ENCODE measurements around the gene PPM1H.

Gene PPM1H

GRCh38 chr12:62789851-62790250 lies 145.1 kb downstream of the PPM1H start:
- no peak for DNase-seq

DNA sequence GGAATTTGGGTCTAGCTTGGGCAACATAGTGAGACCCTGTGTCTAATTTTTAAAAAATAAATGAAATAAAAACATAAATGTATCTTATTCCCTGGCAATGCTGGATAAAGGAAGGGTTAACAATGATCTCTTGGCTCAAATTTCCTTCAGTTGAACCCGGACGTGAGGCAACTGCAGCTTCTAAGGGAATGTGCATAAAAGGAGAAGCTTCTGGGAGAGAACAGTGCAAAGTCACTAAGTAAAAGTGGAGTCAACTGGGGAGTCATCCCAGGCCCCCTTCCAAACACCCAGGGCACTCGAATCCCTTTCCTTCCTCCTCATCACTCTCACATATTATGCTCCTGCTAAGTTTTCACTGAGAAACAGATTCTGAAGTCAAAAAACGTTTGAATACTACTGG lies 147.3 kb downstream of the PPM1H start:
- no peak for DNase-seq

GRCh38 chr12:62787023-62787422 lies 147.9 kb downstream of the PPM1H start:
- no peak for DNase-seq

- no peak for DNase-seq
These were observed 148.9 kb downstream of the PPM1H start for GRCh38 chr12:62785941-62786559.

GRCh38 chr12:62784576-62784975 lies 150.4 kb downstream of the PPM1H start:
- DNase-seq = no peak

- DNase-seq = no peak
These were observed 151.1 kb downstream of the PPM1H start for GRCh38 chr12:62783881-62784280.

DNA sequence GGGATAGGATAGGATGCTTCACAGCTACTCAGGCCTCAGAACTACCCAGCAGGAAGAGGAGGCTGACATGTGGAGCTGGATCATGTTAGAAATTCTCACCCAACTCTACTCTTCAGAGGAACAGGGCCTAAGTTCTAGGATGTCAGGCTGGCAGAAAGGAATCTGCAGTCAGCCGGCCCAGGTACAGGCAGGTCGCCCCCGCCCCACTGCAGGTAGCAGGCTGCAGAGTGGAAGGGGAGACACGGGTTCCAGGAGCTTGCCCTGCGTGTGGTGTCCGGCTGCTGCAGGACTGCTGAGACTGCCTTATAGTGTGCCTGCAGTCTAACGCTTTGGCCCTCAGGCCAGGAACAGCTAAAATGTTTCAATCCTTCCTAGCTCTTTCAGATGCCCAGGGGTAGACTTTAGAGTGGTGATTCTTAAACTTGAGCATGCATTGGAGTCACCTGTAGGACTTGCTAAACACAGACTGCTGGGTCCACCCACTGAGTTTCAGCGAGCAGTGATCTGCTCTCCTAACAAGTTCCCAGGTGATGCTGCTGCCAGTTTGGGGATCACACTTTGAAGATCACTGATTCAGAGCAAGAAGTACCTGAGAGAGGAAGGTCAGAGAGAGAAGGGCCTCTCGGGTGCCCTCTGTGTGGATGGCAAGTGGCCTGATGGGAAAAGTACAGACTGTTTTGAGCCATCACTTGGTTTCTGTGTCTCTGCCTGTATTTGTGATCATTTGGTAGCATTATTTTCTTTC lies 153.6 kb downstream of the PPM1H start:
- DNase-seq = no peak

DNA sequence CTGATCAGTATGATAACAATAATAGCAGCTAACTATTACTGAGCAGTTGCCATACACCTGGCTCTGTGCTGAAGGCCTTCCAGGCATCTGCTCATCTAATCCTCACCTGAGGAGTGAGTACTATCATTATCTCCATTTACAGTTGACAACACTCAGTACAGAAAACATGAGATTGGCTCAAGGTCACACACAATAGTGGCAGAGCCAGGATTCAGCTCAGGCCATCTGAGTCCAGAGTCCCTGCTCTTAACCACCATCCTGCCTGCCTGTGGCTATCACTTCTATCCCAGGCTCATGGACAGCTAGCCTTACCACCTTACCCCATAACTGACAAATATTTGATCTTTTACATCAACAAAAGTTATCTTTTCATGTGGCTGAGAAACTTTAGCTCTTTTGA lies 155.5 kb downstream of the PPM1H start:
- DNase-seq = no peak

DNA sequence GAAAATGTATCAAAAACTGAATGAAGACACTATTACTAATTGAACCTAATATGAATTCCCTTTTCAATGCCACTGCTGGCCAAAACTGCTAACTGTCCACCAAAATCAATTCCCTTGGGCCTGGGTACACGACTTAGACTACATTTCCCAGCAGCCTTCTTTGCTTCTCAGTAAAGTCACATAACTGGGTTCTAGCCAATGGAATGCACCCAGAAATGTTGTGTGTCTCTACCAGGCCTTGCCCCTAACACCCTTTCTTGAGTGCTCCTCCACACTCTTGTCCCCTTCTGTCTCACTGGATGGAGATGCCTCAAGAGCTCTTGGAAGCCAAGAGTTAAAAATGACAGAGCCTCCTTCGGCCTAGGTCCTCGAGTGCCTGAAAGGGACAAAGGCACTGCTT lies 156.8 kb downstream of the PPM1H start:
- no peak for DNase-seq

- no peak for DNase-seq
These were observed 158.0 kb downstream of the PPM1H start for GRCh38 chr12:62776997-62777396.

DNA sequence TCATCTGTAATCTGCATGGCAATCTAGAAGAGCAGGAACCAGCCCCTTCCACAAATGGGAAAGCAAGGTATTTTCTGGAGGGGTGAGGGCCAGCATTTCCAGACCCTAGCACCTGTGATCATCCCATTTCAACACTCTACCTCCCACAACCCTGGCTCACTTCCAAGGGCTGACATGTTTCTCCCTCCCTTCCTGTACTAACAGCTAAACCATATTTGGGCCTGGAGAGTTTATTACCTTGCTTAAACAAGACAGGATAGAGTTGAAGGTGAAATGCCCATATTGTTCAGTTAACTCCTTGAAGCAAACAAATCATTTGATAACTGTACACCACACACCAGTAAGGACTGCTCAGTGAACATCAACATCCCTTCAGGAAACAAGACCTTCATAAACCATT lies 158.4 kb downstream of the PPM1H start:
- DNase-seq = no peak

- no peak for DNase-seq
These were observed 160.2 kb downstream of the PPM1H start for GRCh38 chr12:62774794-62775193.

- DNase-seq = no peak
These were observed 162.5 kb downstream of the PPM1H start for GRCh38 chr12:62772416-62772955.

GRCh38 chr12:62771828-62772227 lies 163.1 kb downstream of the PPM1H start:
- no peak for DNase-seq

DNA sequence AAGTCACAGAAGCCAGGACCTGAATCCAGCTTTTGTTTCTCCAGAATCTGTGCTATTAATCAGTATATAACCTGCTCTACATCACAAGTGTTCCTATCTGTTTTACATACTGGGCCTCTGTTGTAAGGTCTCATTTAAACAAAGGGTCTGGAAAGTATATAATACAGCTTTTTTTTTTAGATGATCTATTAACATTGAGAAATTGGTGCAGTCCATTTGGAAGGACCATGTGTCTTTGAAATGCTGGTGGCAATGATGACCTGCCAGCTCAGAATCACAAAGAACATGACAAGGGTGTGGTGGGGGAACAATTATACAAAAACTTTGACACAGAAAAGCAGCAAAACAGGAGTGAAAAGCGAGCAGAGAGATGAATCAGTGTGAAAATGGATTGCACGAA lies 164.6 kb downstream of the PPM1H start:
- no peak for DNase-seq

GRCh38 chr12:62769076-62769619 lies 165.8 kb downstream of the PPM1H start:
- DNase-seq = no peak

DNA sequence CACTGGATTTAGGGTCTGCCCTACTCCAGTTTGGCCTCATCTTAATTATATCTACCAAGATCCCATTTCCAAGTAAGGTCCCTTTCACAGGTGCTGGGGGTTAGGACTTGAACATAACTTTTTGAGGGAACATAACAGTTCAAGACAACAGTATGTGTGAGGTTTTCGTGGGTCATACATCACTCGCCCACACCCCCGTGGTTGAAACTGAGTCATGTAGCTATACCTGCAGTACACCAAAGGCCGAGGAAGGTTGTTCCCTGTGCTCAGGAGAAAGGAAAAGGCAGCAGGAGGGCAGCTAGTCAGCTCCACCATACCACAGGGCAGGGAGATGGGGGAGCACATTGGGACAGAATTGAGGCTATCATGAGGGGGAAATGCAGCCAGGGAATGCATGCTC lies 167.0 kb downstream of the PPM1H start:
- DNase-seq = no peak

- no peak for DNase-seq
These were observed 167.5 kb downstream of the PPM1H start for GRCh38 chr12:62767496-62767895.

DNA sequence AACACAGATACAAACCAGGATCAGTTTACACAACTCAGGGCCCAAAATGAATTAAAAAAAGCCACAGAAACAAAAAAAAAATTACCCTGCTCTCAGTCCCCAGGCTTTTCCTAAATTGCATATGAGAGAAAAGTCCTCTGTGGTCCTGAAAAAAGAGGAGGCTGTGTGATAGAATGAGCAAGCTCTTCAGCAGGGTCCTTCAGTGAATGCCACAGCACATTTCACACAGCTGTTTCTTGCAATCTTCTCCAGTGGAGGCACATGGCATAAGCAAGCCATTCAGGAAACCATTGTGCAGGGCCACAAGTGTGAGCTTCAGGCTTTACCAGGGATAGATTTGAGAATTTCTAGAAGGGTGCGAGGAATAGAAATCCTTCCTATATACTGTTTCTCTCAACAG lies 168.5 kb downstream of the PPM1H start:
- DNase-seq = no peak

DNA sequence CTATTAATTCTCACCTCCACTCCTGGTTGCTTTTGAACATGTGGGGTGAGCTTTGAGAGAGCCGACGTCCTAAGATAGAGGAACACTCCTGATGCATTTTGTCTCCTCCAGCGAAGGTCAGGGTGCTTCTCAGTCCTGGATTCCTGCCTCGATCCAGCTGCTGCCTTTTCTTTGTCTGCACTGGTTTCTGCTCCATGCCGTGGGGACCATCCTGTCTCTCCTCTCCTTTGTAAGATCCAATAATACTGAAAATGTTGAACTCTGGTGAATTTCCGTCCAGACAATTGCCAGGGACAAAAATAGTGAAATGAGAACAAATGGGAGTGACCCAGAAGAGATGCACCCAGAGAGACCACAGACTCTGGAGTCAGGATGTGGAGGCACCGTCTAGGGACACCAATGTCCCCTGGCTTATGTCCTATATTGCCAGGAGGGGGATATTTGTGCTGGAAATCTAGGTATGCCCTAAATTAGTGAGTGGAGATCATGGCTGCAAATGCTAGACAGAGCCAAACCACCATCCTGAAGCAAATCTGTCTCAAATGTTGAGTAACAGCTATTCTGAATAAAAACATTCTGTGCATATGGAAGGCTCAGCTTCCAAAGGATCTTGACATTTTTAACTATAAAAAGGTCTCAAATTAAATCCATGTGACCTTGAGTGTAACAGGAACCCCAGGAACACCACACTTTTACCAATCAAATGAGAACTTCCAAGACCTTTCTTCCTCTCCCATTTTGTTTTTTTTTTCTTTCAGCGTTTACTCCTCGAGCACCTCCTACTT lies 170.9 kb downstream of the PPM1H start:
- no peak for DNase-seq

GRCh38 chr12:62763312-62763711 lies 171.6 kb downstream of the PPM1H start:
- no peak for DNase-seq

- no peak for DNase-seq
These were observed 172.3 kb downstream of the PPM1H start for GRCh38 chr12:62762645-62763044.

- DNase-seq = no peak
These were observed 173.3 kb downstream of the PPM1H start for GRCh38 chr12:62761658-62762057.
